IPS-20b (cell line): ENCODE measurements around the gene COL6A5.
"Not testable (repeated sequence)": the region's sequence is repeated elsewhere in the genome, so short reads cannot be mapped to it uniquely, and the experiment has no call there.

Source experiments
- H3K27ac ChIP-seq: one replicate; pipeline ENCODE4 v1.5.1; 2013; ENCODE audit warnings: low read length
- H3K27me3 ChIP-seq: 2 replicates; pipeline ENCODE4 v1.6.1; 2013; ENCODE audit warnings: mild to moderate bottlenecking, low read length, inconsistent platforms; ENCODE audit not compliant: insufficient read depth
- H3K36me3 ChIP-seq: 2 replicates; pipeline ENCODE4 v1.6.1; 2013; ENCODE audit warnings: low read depth, mild to moderate bottlenecking, inconsistent platforms, low read length, moderate library complexity; ENCODE audit not compliant: insufficient read depth
- H3K4me1 ChIP-seq: 2 replicates; pipeline ENCODE4 v1.6.1; 2013; ENCODE audit warnings: mild to moderate bottlenecking, control low read depth, inconsistent platforms, low read length, moderate library complexity; ENCODE audit not compliant: insufficient read depth
- H3K4me3 ChIP-seq: 2 replicates; pipeline ENCODE4 v1.5.1; 2013; ENCODE audit warnings: mild to moderate bottlenecking, low read length, inconsistent platforms
- H3K9ac ChIP-seq: 2 replicates; pipeline ENCODE4 v1.6.1; 2013; ENCODE audit warnings: low read depth, mild to moderate bottlenecking, inconsistent platforms, low read length, moderate library complexity
- H3K9me3 ChIP-seq: 2 replicates; pipeline ENCODE4 v1.6.1; 2013; ENCODE audit warnings: mild to moderate bottlenecking, low read depth, low read length, inconsistent platforms; ENCODE audit not compliant: insufficient read depth

COL6A5 gene

GRCh38 chr3:130424837-130425236, 79.4 kb downstream of the COL6A5 start:
- no peak overlapping the region for H3K27ac ChIP-seq
- H3K9me3 ChIP-seq, result no peaks in the 10 kb centered on the region
- no peak overlapping the region for H3K4me3 ChIP-seq
- H3K4me1 ChIP-seq, result peaks cover 10% of the 10 kb centered on the region; the same call in 1 of the 2 replicates
- no peaks in the 10 kb centered on the region for H3K27me3 ChIP-seq
- no peaks in the 10 kb centered on the region for H3K36me3 ChIP-seq
- no peak overlapping the region for H3K9ac ChIP-seq

- Histone ChIP-seq H3K9me3 (no peaks in the 10 kb centered on the region), H3K9ac (no peak overlapping the region), H3K4me3 (no peak overlapping the region), H3K27me3 (no peaks in the 10 kb centered on the region), H3K4me1 (peaks cover 10% of the 10 kb centered on the region; the same call in 1 of the 2 replicates), H3K27ac (no peak overlapping the region), H3K36me3 (no peaks in the 10 kb centered on the region)
Observed at GRCh38 chr3:130425484-130425883, 80.0 kb downstream of the COL6A5 start.

- Histone ChIP-seq H3K27ac (no peak overlapping the region), H3K9ac (no peak overlapping the region), H3K4me3 (no peak overlapping the region), H3K9me3 (no peaks in the 10 kb centered on the region), H3K27me3 (no peaks in the 10 kb centered on the region), H3K4me1 (peaks cover 10% of the 10 kb centered on the region; the same call in 1 of the 2 replicates), H3K36me3 (no peaks in the 10 kb centered on the region)
Observed at GRCh38 chr3:130426206-130426605, 80.7 kb downstream of the COL6A5 start.

- Histone ChIP-seq H3K27ac (no peak overlapping the region), H3K4me1 (peaks cover 10% of the 10 kb centered on the region; the same call in 1 of the 2 replicates), H3K36me3 (no peaks in the 10 kb centered on the region), H3K4me3 (no peak overlapping the region), H3K27me3 (no peaks in the 10 kb centered on the region), H3K9me3 (no peaks in the 10 kb centered on the region), H3K9ac (no peak overlapping the region)
Observed at GRCh38 chr3:130428871-130429712, 83.6 kb downstream of the COL6A5 start.

GRCh38 chr3:130429713-130430023, 84.2 kb downstream of the COL6A5 start:
- H3K27ac ChIP-seq, result no peak overlapping the region
- H3K4me1 ChIP-seq, result peaks cover 10% of the 10 kb centered on the region; the same call in 1 of the 2 replicates
- H3K9ac ChIP-seq, result no peak overlapping the region
- H3K36me3 ChIP-seq, result no peaks in the 10 kb centered on the region
- H3K27me3 ChIP-seq, result no peaks in the 10 kb centered on the region
- H3K4me3 ChIP-seq, result no peak overlapping the region
- H3K9me3 ChIP-seq, result no peaks in the 10 kb centered on the region

- Histone ChIP-seq H3K27me3 (no peaks in the 10 kb centered on the region), H3K4me3 (no peak overlapping the region), H3K9ac (no peak overlapping the region), H3K27ac (no peak overlapping the region), H3K36me3 (no peaks in the 10 kb centered on the region), H3K9me3 (no peaks in the 10 kb centered on the region), H3K4me1 (peaks cover 10% of the 10 kb centered on the region; the same call in 1 of the 2 replicates)
Observed at GRCh38 chr3:130430266-130430665, 84.8 kb downstream of the COL6A5 start.

- not testable (repeated sequence) for H3K9me3 ChIP-seq, H3K27ac ChIP-seq, H3K9ac ChIP-seq, H3K4me3 ChIP-seq, H3K4me1 ChIP-seq, H3K27me3 ChIP-seq, H3K36me3 ChIP-seq
Observed at GRCh38 chr3:130432086-130432485, 86.6 kb downstream of the COL6A5 start.

- no peak overlapping the region for H3K4me3 ChIP-seq
- H3K27me3 ChIP-seq, result no peaks in the 10 kb centered on the region
- no peak overlapping the region for H3K27ac ChIP-seq
- H3K36me3 ChIP-seq, result no peaks in the 10 kb centered on the region
- no peak overlapping the region for H3K9ac ChIP-seq
- H3K4me1 ChIP-seq, result peaks cover 10% of the 10 kb centered on the region; the same call in 1 of the 2 replicates
- no peaks in the 10 kb centered on the region for H3K9me3 ChIP-seq
Observed at GRCh38 chr3:130433306-130433705, 87.8 kb downstream of the COL6A5 start.

- Histone ChIP-seq H3K9me3 (no peaks in the 10 kb centered on the region), H3K4me3 (no peak overlapping the region), H3K36me3 (no peaks in the 10 kb centered on the region), H3K27ac (no peak overlapping the region), H3K4me1 (peaks cover 8% of the 10 kb centered on the region; the same call in 1 of the 2 replicates), H3K27me3 (no peaks in the 10 kb centered on the region), H3K9ac (no peak overlapping the region)
Observed at GRCh38 chr3:130442284-130442683, 96.8 kb downstream of the COL6A5 start.

- not testable (repeated sequence) for H3K27ac ChIP-seq, H3K36me3 ChIP-seq, H3K9me3 ChIP-seq, H3K27me3 ChIP-seq, H3K4me3 ChIP-seq, H3K9ac ChIP-seq, H3K4me1 ChIP-seq
Observed at GRCh38 chr3:130446840-130447239, 101.4 kb downstream of the COL6A5 start.

- H3K4me1 ChIP-seq, H3K9ac ChIP-seq, H3K27me3 ChIP-seq, H3K36me3 ChIP-seq, H3K4me3 ChIP-seq, H3K27ac ChIP-seq, H3K9me3 ChIP-seq: not testable (repeated sequence)
Observed at GRCh38 chr3:130448155-130448554, 102.7 kb downstream of the COL6A5 start.

GRCh38 chr3:130456540-130456939, 111.1 kb downstream of the COL6A5 start:
- H3K9ac ChIP-seq, result no peak overlapping the region
- H3K4me1 ChIP-seq, result no peaks in the 10 kb centered on the region
- H3K27ac ChIP-seq, result no peak overlapping the region
- H3K9me3 ChIP-seq, result no peaks in the 10 kb centered on the region
- H3K4me3 ChIP-seq, result no peak overlapping the region
- H3K27me3 ChIP-seq, result no peaks in the 10 kb centered on the region
- no peaks in the 10 kb centered on the region for H3K36me3 ChIP-seq
